ENCODE results near the gene PPP1CA.

GRCh38 chr11:67435727-67436458 lies 34.2 kb upstream of the PPP1CA start:
- TF ChIP-seq CTCF (IDR thresholded peaks at IDR 0.05; ENCODE audit: insufficient read depth, low read length) (no peak), POLR2AphosphoS5 (IDR thresholded peaks at IDR 0.05; ENCODE audit: low read depth) (no peak), SPI1 (IDR thresholded peaks at IDR 0.05; ENCODE audit: borderline replicate concordance, low read depth) (no peak), REST (IDR thresholded peaks at IDR 0.05; ENCODE audit: insufficient replicate concordance, low read depth) (no peak), GABPA (IDR thresholded peaks at IDR 0.05; ENCODE audit: low read depth) (no peak)
